ENCODE results near the gene PFN3.
A peak's percentile ranks its signal among the peaks of the same experiment; 100 is the strongest.

Gene PFN3

GRCh38 chr5:177429248-177430040, 29.0 kb upstream of the PFN3 start:
- ChIA-PET CTCF (interaction anchor here (0.6 to 9.8 kb wide), 4 partner anchors 18 to 59 kb away, joined by 3 to 100 read pairs (median 6); no protein-coding TSS in a partner anchor), POLR2A (ENCODE audit: low non-redundant PET) (interaction anchor here (0.6 to 1.1 kb wide), 5 partner anchors 10 to 573 kb away, joined by 3 to 5 read pairs (median 3); no protein-coding TSS in a partner anchor)
- peak overlapping the region; percentile 94 for H3K27ac ChIP-seq
- no peak for TF ChIP-seq CTCF (conservative IDR thresholded peaks at IDR 0.05; ENCODE audit: low read depth)
- DNase-seq (ENCODE audit: low spot score): no peak

DNA sequence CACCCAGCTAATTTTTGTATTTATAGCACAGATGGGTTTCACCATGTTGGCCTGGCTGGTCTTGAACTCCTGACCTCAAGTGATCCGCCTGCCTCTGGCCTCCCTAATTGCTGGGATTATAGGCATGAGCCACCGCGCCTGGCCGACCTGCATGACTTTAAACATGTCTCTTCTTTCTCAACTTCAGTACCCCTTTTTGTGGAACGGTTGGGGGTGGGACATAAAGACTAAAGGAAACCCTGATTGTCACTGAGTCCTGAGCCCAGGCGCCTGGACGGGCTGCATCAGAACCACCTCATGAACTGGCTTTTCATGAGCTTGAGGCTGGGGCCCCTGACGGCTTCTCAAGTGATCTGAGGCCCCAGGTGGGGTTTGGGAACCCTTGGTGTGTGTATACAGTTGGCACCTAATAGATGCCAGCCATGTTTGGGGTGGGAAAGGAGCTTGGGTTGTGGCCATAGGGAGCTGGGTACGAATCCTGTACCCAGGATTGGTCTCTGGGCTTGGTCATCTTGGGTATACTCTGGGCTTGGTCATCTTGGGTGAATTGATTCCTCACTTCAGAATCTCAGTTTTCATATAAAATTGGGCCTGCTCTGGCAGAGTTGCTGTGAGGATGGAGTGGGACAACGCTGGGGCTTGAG, 28.2 kb upstream of the PFN3 start:
- no peak for DNase-seq (ENCODE audit: low spot score)
- no peak for TF ChIP-seq CTCF (conservative IDR thresholded peaks at IDR 0.05; ENCODE audit: low read depth)
- ChIA-PET POLR2A (ENCODE audit: low non-redundant PET) (interaction anchor here (0.6 to 1.1 kb wide), 5 partner anchors 9 to 574 kb away, joined by 3 to 5 read pairs (median 3); no protein-coding TSS in a partner anchor), CTCF (interaction anchor here (0.6 to 9.8 kb wide), 3 partner anchors 17 to 58 kb away, joined by 3 to 100 read pairs (median 3); no protein-coding TSS in a partner anchor)
- H3K27ac ChIP-seq: peak overlapping the region; percentile 94

- H3K27ac ChIP-seq: peak overlapping the region; percentile 94
- DNase-seq (ENCODE audit: low spot score): no peak
- no peak for TF ChIP-seq CTCF (conservative IDR thresholded peaks at IDR 0.05; ENCODE audit: low read depth)
- POLR2A ChIA-PET (ENCODE audit: low non-redundant PET): no interaction called here
- CTCF ChIA-PET: interaction anchor here (1.7 to 9.8 kb wide), 2 partner anchors 25 to 57 kb away, joined by 3 to 100 read pairs; no protein-coding TSS in a partner anchor
Measured at GRCh38 chr5:177427919-177428573, 27.6 kb upstream of the PFN3 start.

- no peak for DNase-seq (ENCODE audit: low spot score)
- H3K27ac ChIP-seq: peak overlapping the region; percentile 94
- ChIA-PET CTCF (interaction anchor here (0.9 to 9.8 kb wide), 6 partner anchors 17 to 118 kb away, joined by 3 to 100 read pairs (median 4); no protein-coding TSS in a partner anchor), POLR2A (ENCODE audit: low non-redundant PET) (interaction anchor here (2.0 kb wide), 1 partner anchor 20 kb away, joined by 11 read pairs; no protein-coding TSS in a partner anchor)
- TF ChIP-seq CTCF (conservative IDR thresholded peaks at IDR 0.05; ENCODE audit: low read depth): no peak
Measured at GRCh38 chr5:177427211-177427822, 26.9 kb upstream of the PFN3 start.

- TF ChIP-seq CTCF (conservative IDR thresholded peaks at IDR 0.05; ENCODE audit: low read depth): no peak
- peak; percentile 67 for DNase-seq (ENCODE audit: low spot score)
- ChIA-PET CTCF (interaction anchor here (0.6 to 9.8 kb wide), 8 partner anchors 17 to 117 kb away, joined by 3 to 100 read pairs (median 3); no protein-coding TSS in a partner anchor), POLR2A (ENCODE audit: low non-redundant PET) (interaction anchor here (0.5 to 2.0 kb wide), 11 partner anchors 10 to 114 kb away, joined by 3 to 11 read pairs (median 4); partner anchors contain the start of gene F12)
- peak within 1 kb of the TSS; percentile 94 for H3K27ac ChIP-seq
Measured at GRCh38 chr5:177426566-177427210, 26.2 kb upstream of the PFN3 start, which contains the start of gene GRK6. TSS of gene GRK6 (plus strand) at chr5:177426676. CDS start at chr5:177426846, 170 bp downstream.
